T-cell (primary cell): ENCODE measurements around the gene EVC. TPM values are rescaled to one million over a fixed set of nuclear protein-coding genes. Genes with fewer than 3 reads are reported as not detected.
A peak's percentile ranks its signal among the peaks of the same experiment; 100 is the strongest.

Experiments used
- ATAC-seq, 4 experiments: fragments of 200-7000 bp in 3 of 4; fragments of 150-1000 bp in 1 of 4; cut with Tn5 transposase; replicated peaks in 1 of 4; 1 replicate in 3 of 4; 2 replicates in 1 of 4; pipeline ENCODE4 v1.10.0; 2021; ENCODE audit warnings: moderate library complexity in 3 of 4, mild to moderate bottlenecking in 2 of 4, moderate number of reproducible peaks in 1 of 4
- CTCF ChIA-PET, 2 donors: fragments of 300-600 bp; sonication (Branson Sonifier 250); formaldehyde crosslinking; loops; one replicate each; lab custom pipeline; 2022; ENCODE audit warnings: antibody characterized with exemption in 2 of 2; lab: Charles Lee
- POLR2A ChIA-PET, 2 donors: fragments of 300-600 bp; sonication (Branson Sonifier 250); formaldehyde crosslinking; loops; one replicate each; lab custom pipeline; 2022; ENCODE audit warnings: antibody characterized with exemption in 2 of 2; lab: Charles Lee
- DNase-seq, 35 experiments: peaks; one replicate each; pipeline versions ENCODE4 v3.0.0 to v3.0.0-alpha.2; 2013 to 2023
- H3K27ac ChIP-seq: one replicate; pipeline ENCODE4 v1.5.1; 2013; ENCODE audit warnings: low read length
- H3K27me3 ChIP-seq, 2 experiments: replicated peaks in 1 of 2; 1 replicate in 1 of 2; 2 replicates in 1 of 2; pipeline versions ENCODE4 v1.6.1 to v1.7.0; 2013; ENCODE audit warnings: low read length in 1 of 2, mixed read lengths in 1 of 2; ENCODE audit not compliant: control insufficient read depth in 2 of 2, insufficient read depth in 2 of 2; ENCODE audit errors: extremely low read depth in 1 of 2
- H3K36me3 ChIP-seq, 2 donors: 1 replicate in 1 of 2; 2 replicates in 1 of 2; pipeline versions ENCODE4 v1.6.1 to v1.7.0; 2013; ENCODE audit warnings: low read length in 1 of 2; ENCODE audit not compliant: control insufficient read depth in 2 of 2, insufficient read depth in 1 of 2; ENCODE audit errors: extremely low read depth in 1 of 2
- H3K4me1 ChIP-seq, 2 experiments: 1 replicate in 1 of 2; 2 replicates in 1 of 2; pipeline versions ENCODE4 v1.6.1 to v1.7.0; 2013; ENCODE audit warnings: low read length in 2 of 2, mixed read lengths in 1 of 2; ENCODE audit not compliant: insufficient read depth in 2 of 2, control insufficient read depth in 1 of 2; ENCODE audit errors: extremely low read depth in 1 of 2
- H3K4me3 ChIP-seq, 2 donors: 1 replicate in 1 of 2; 2 replicates in 1 of 2; pipeline versions ENCODE4 v1.5.1 to v1.7.0; 2013; ENCODE audit warnings: mild to moderate bottlenecking in 2 of 2, low read length in 1 of 2, moderate library complexity in 1 of 2; ENCODE audit not compliant: control insufficient read depth in 1 of 2; ENCODE audit errors: extremely low read depth in 1 of 2
- H3K9me3 ChIP-seq: 2 replicates; pipeline ENCODE4 v1.7.0; 2013
- H3K27ac Mint-ChIP-seq, 2 donors: one replicate each; pipeline ENCODE4 v1.8.0; 2020 to 2021; ENCODE audit warnings: mild to moderate bottlenecking in 2 of 2, mixed read lengths in 2 of 2
- H3K27me3 Mint-ChIP-seq, 2 donors: one replicate each; pipeline ENCODE4 v1.8.0; 2021 to 2022; ENCODE audit warnings: mixed read lengths in 2 of 2
- H3K36me3 Mint-ChIP-seq: one replicate; pipeline ENCODE4 v1.8.0; 2021; ENCODE audit warnings: mixed read lengths
- H3K4me1 Mint-ChIP-seq, 3 donors: one replicate each; pipeline ENCODE4 v1.8.0; 2020 to 2022; ENCODE audit warnings: mixed read lengths in 3 of 3, mild to moderate bottlenecking in 1 of 3
- H3K4me3 Mint-ChIP-seq, 3 donors: one replicate each; pipeline ENCODE4 v1.8.0; 2020 to 2022; ENCODE audit warnings: mild to moderate bottlenecking in 3 of 3, mixed read lengths in 3 of 3, moderate library complexity in 3 of 3
- H3K9me3 Mint-ChIP-seq, 3 donors: one replicate each; pipeline ENCODE4 v1.8.0; 2020 to 2022; ENCODE audit warnings: mixed read lengths in 3 of 3
- WGBS: methylation state at CpG from one replicate; pipeline ENCODE4 v1.1.5; 2013; ENCODE audit warnings: missing lambda C conversion rate; ENCODE audit not compliant: insufficient coverage; 5-methylcytosine and 5-hydroxymethylcytosine counted together
- total RNA-seq, 35 experiments: library from RNA in 6 of 35; stranded (reverse) in 6 of 35; fragments of 120-200 nt in 1 of 35; gene quantifications; one replicate each; pipeline versions ENCODE4 v1.2.1 to v1.2.4 and lab custom pipeline; 2013 to 2026

Gene EVC
- total RNA-seq, 5 donors from 2014 or later (not counting 1 experiment from before 2014, with no cell fraction given) = 0.40 to 3.6 (median 1.6) TPM

DNA sequence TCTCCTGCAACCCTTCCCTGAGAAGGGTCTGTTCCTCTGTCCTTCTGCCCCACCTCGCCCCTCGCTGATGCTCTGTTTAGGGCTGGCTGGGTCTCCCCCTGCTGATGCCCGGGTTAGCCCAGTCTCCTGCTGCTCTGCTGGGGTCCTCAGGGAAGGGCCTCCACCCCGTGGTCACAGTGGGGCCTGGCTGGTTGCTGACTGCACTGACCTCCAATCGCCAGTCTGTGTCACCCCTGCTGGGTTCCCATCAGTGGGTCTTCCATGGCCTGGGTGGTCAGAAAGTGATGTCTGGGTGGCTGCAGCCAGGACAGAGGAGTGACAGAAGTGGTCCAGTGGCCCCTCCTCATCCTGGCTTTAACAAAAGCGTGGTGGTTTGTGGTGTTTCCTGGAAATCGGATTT is 44.7 kb downstream of the EVC start:
- 72% methylated on average over 5 of the region's 7 CpGs for WGBS

DNA sequence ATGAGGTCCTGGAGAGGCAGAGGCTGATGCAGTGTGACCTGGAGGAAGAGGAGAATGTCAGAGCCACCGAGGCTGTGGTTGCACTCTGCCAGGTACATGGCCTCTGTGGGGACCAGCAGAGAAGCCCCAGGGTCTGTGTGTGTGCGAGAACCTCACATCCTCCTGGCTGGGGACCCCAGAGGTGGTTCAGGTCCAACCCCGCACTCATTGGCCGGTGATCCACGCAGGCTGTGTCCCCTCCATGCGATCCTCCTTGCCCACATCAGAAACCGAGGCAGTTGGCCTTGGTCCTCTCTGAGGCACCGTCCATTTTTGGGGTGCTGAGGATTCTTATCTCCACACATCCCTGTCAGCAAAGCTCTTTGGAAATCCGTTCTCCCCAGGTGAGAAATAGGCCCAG is 45.3 kb downstream of the EVC start:
- H3K9me3 ChIP-seq = no peaks in the 10 kb centered on the region
- no peak for ATAC-seq
- H3K27ac ChIP-seq = no peak overlapping the region

More for the DNA sequence above, 44.7 kb downstream of the EVC start:
- Mint-ChIP-seq H3K36me3 (no peaks in the 10 kb centered on the region), H3K27ac (no peak overlapping the region), H3K27me3 (no peaks in the 10 kb centered on the region), H3K4me3 (no peak overlapping the region), H3K4me1 (peaks cover 0 to 3% (median 0%) of the 10 kb centered on the region in 3 donors), H3K9me3 (no peaks in the 10 kb centered on the region)
- POLR2A ChIA-PET = no interaction called here
- peaks cover 0 to 2% of the 10 kb centered on the region in 2 experiments for H3K27me3 ChIP-seq
- H3K4me3 ChIP-seq = no peak overlapping the region
- ATAC-seq (no peak), DNase-seq (no peak)
- H3K9me3 ChIP-seq = no peaks in the 10 kb centered on the region
- H3K27ac ChIP-seq = no peak overlapping the region
- CTCF ChIA-PET = no interaction called here
- no peaks in the 10 kb centered on the region for H3K36me3 ChIP-seq
- H3K4me1 ChIP-seq = no peaks in the 10 kb centered on the region

DNA sequence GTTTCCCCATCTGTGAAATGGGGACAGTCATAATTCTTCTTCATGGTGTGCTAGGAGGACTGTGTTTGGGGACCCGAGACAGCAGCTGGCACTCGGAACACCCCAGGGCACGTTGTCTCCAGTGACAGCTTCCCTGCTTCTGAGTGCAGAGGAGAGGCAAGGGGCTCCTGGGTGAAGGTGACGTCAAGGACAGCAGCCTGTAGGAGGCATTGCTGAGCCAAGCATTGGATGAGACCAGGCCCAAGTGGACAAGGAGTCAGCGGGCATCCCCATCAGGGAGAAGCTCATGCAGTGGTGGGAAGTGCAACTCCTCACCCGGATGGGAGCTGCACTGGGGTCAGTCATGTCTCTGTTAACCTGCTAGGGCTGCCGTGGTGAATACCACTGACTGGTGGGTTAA is 46.1 kb downstream of the EVC start:
- Mint-ChIP-seq H3K36me3 (no peaks in the 10 kb centered on the region), H3K27me3 (no peaks in the 10 kb centered on the region), H3K4me3 (no peak overlapping the region), H3K9me3 (no peaks in the 10 kb centered on the region), H3K4me1 (peaks cover 0 to 3% (median 0%) of the 10 kb centered on the region in 3 donors), H3K27ac (no peak overlapping the region)
- ATAC-seq = no peak
- ChIA-PET POLR2A (no interaction called here), CTCF (no interaction called here)
- no peak for DNase-seq
- H3K9me3 ChIP-seq = no peaks in the 10 kb centered on the region
- H3K27ac ChIP-seq = no peak overlapping the region
- no peaks in the 10 kb centered on the region for H3K4me1 ChIP-seq
- peaks cover 0 to 3% of the 10 kb centered on the region in 2 experiments for H3K27me3 ChIP-seq
- WGBS = 91% methylated on average over 7 of the region's 7 CpGs
- no peaks in the 10 kb centered on the region for H3K36me3 ChIP-seq
- H3K4me3 ChIP-seq = no peak overlapping the region

More for the DNA sequence above, 45.3 kb downstream of the EVC start:
- Histone ChIP-seq H3K4me1 (no peaks in the 10 kb centered on the region), H3K4me3 (no peak overlapping the region), H3K36me3 (no peaks in the 10 kb centered on the region), H3K27me3 (peaks cover 0 to 5% of the 10 kb centered on the region in 2 experiments)
- CTCF ChIA-PET = no interaction called here
- Mint-ChIP-seq H3K36me3 (no peaks in the 10 kb centered on the region), H3K4me1 (peaks cover 0 to 3% (median 0%) of the 10 kb centered on the region in 3 donors), H3K9me3 (no peaks in the 10 kb centered on the region), H3K4me3 (no peak overlapping the region), H3K27ac (no peak overlapping the region), H3K27me3 (no peaks in the 10 kb centered on the region)
- 91% methylated on average over 7 of the region's 9 CpGs for WGBS
- POLR2A ChIA-PET = no interaction called here
- DNase-seq = no peak

DNA sequence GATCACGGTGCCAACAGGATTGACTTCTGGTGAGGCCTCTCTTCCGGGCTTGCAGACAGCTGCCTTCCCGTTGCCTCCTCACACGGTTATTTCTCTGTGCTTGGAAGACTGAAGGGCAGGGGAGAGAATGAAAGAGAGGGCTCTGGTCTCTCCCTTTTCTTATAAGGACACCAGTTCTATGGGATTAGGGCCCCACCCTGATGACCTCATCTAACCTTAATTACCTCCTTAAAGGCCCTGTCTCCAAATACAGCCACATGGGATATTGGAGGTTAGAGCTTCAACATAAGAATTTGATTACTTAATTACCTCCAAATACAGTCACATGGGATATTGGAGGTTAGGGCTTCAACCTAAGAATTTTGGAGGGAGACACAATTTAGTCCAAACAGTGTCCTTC is 46.5 kb downstream of the EVC start:
- ATAC-seq = no peak
- ChIA-PET POLR2A (no interaction called here), CTCF (no interaction called here)
- Mint-ChIP-seq H3K9me3 (no peaks in the 10 kb centered on the region), H3K36me3 (no peaks in the 10 kb centered on the region), H3K4me3 (no peak overlapping the region), H3K27me3 (no peaks in the 10 kb centered on the region), H3K27ac (no peak overlapping the region), H3K4me1 (peaks cover 0 to 3% (median 0%) of the 10 kb centered on the region in 3 donors)
- no peaks in the 10 kb centered on the region for H3K36me3 ChIP-seq
- H3K4me3 ChIP-seq = no peak overlapping the region
- peaks cover 0 to 3% of the 10 kb centered on the region in 2 experiments for H3K27me3 ChIP-seq
- no peak overlapping the region for H3K27ac ChIP-seq
- WGBS = 100% methylated on average over 2 of the region's 4 CpGs
- DNase-seq = no peak
- no peaks in the 10 kb centered on the region for H3K9me3 ChIP-seq
- no peaks in the 10 kb centered on the region for H3K4me1 ChIP-seq

DNA sequence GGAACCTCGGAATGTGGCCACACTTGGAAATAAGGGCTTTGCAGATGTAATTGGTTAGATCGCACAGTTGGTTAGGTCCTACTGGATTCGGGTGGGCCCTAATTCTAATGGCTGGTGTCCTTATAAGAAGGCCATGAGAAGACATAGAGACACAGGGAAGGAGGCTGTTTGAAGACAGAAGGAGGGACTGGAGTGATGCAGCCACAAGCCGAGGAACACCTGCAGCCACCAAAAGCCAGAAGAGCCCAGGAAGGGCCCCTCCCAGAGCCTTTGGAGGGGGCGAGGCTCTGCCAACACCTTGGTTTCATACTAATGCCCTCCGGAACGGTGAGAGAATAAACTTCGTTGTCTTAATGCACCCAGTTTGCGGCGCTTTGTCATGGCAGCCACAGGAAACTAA is 47.0 kb downstream of the EVC start:
- peaks cover 0 to 3% of the 10 kb centered on the region in 2 experiments for H3K27me3 ChIP-seq
- CTCF ChIA-PET = no interaction called here
- no peak overlapping the region for H3K27ac Mint-ChIP-seq
- 81% methylated on average over 8 of the region's 10 CpGs for WGBS
- peaks cover 0 to 3% (median 0%) of the 10 kb centered on the region in 3 donors for H3K4me1 Mint-ChIP-seq
- no peaks in the 10 kb centered on the region for H3K27me3 Mint-ChIP-seq
- DNase-seq = no peak
- H3K4me1 ChIP-seq = no peaks in the 10 kb centered on the region
- no peak overlapping the region for H3K4me3 Mint-ChIP-seq
- no peaks in the 10 kb centered on the region for H3K36me3 ChIP-seq
- H3K4me3 ChIP-seq = no peak overlapping the region
- no peaks in the 10 kb centered on the region for H3K9me3 ChIP-seq
- H3K36me3 Mint-ChIP-seq = no peaks in the 10 kb centered on the region
- POLR2A ChIA-PET = no interaction called here
- H3K9me3 Mint-ChIP-seq = no peaks in the 10 kb centered on the region
- ATAC-seq = no peak
- H3K27ac ChIP-seq = no peak overlapping the region

DNA sequence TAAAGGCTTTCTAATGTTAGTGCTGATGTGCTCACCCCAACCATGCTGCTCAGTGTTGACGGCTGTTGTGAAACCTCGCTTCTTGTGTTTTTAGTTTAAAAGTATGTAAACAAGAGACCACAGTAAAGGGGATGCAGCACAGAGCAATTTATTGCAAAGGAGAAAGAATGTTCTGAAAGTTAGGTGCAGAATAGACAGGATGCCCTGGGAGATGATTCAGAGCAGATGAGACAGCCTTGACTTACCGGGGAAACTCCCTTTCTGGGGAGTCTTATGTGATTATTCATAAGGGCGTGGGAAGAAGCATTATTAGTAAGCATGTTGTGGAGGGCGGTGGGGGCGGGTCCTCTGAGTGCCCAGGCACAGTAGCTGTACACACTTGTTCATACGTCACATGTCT is 47.7 kb downstream of the EVC start:
- peaks cover 0 to 3% of the 10 kb centered on the region in 2 experiments for H3K27me3 ChIP-seq
- H3K4me3 ChIP-seq = no peak overlapping the region
- peaks cover 0 to 3% (median 0%) of the 10 kb centered on the region in 3 donors for H3K4me1 Mint-ChIP-seq
- H3K9me3 Mint-ChIP-seq = no peaks in the 10 kb centered on the region
- ATAC-seq (peak in 1 of 4 experiments; percentile 17), DNase-seq (no peak)
- 38% methylated on average over 4 of the region's 7 CpGs for WGBS
- no peaks in the 10 kb centered on the region for H3K9me3 ChIP-seq
- no peaks in the 10 kb centered on the region for H3K4me1 ChIP-seq
- H3K27ac Mint-ChIP-seq = no peak overlapping the region
- no peak overlapping the region for H3K27ac ChIP-seq
- no peak overlapping the region for H3K4me3 Mint-ChIP-seq
- no peaks in the 10 kb centered on the region for H3K36me3 Mint-ChIP-seq
- H3K27me3 Mint-ChIP-seq = no peaks in the 10 kb centered on the region
- no peaks in the 10 kb centered on the region for H3K36me3 ChIP-seq
- POLR2A ChIA-PET = no interaction called here
- CTCF ChIA-PET = no interaction called here
